IPS-18a (cell line): Measurements from ENCODE around the gene FRYL.
A peak's percentile ranks its signal among the peaks of the same experiment; 100 is the strongest.
"Not testable (repeated sequence)": the region's sequence is repeated elsewhere in the genome, so short reads cannot be mapped to it uniquely, and the experiment has no call there.

Experiments
- H3K27ac ChIP-seq: one replicate; pipeline ENCODE4 v1.5.1; 2013; ENCODE audit warnings: low read length
- H3K27me3 ChIP-seq: one replicate; pipeline ENCODE4 v1.6.1; 2013; ENCODE audit warnings: mild to moderate bottlenecking, low read length; ENCODE audit not compliant: control insufficient read depth, insufficient read depth
- H3K36me3 ChIP-seq: one replicate; pipeline ENCODE4 v1.6.1; 2013; ENCODE audit warnings: low read depth, low read length; ENCODE audit not compliant: control insufficient read depth
- H3K4me1 ChIP-seq: one replicate; pipeline ENCODE4 v1.6.1; 2013; ENCODE audit warnings: low read depth, low read length; ENCODE audit not compliant: control insufficient read depth
- H3K4me3 ChIP-seq: one replicate; pipeline ENCODE4 v1.5.1; 2013; ENCODE audit warnings: low read length
- H3K9ac ChIP-seq: one replicate; pipeline ENCODE4 v1.6.1; 2013; ENCODE audit warnings: mild to moderate bottlenecking, low read length, moderate library complexity
- H3K9me3 ChIP-seq: one replicate; pipeline ENCODE4 v1.6.1; 2013; ENCODE audit warnings: low read depth, low read length; ENCODE audit not compliant: control insufficient read depth

The FRYL gene

DNA sequence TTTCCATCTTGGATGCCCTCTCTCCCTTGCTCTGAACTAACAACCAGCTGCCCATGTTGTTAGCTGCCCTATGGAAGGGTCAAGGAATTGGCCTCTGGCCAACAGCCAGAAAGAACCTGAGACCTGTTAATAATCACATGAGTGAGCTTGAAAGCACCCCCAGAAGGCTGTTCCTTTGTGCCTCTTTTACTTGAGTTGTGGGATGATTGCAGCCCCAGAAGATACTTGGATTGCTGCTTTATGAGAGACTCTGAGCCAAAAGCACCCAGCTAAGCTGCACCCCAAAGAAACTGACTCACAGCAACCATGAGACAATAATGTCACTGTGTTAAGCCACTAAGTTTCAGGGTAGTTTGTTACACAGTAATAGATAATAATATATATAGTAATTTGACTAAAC lies 73.3 kb downstream of the FRYL start:
- no peak overlapping the region for H3K9ac ChIP-seq
- H3K9me3 ChIP-seq: no peaks in the 10 kb centered on the region
- no peaks in the 10 kb centered on the region for H3K27me3 ChIP-seq
- H3K27ac ChIP-seq: no peak overlapping the region
- H3K36me3 ChIP-seq: peaks cover 5% of the 10 kb centered on the region
- peaks cover 15% of the 10 kb centered on the region for H3K4me1 ChIP-seq
- no peak overlapping the region for H3K4me3 ChIP-seq

DNA sequence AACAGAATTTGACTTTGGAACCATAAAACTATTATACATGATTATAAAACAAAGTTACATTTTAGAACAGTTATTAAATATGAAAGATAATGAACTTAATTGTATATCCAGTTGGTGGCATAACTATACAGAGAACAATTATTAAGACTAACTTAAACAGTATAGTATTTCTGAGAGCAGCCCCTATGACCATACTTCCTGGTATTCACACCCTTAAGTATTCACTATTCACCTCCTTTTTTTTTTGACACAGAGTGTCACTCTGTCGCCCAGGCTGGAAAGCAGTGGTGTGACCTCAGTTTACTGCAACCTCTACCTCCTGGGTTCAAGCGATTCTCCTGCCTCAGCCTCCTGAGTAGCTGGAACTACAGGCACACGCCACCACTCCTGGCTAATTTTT lies 74.5 kb downstream of the FRYL start:
- Histone ChIP-seq H3K9me3 (no peaks in the 10 kb centered on the region), H3K36me3 (peaks cover 5% of the 10 kb centered on the region), H3K4me3 (no peak overlapping the region), H3K27ac (no peak overlapping the region), H3K4me1 (peaks cover 15% of the 10 kb centered on the region), H3K27me3 (no peaks in the 10 kb centered on the region), H3K9ac (no peak overlapping the region)

DNA sequence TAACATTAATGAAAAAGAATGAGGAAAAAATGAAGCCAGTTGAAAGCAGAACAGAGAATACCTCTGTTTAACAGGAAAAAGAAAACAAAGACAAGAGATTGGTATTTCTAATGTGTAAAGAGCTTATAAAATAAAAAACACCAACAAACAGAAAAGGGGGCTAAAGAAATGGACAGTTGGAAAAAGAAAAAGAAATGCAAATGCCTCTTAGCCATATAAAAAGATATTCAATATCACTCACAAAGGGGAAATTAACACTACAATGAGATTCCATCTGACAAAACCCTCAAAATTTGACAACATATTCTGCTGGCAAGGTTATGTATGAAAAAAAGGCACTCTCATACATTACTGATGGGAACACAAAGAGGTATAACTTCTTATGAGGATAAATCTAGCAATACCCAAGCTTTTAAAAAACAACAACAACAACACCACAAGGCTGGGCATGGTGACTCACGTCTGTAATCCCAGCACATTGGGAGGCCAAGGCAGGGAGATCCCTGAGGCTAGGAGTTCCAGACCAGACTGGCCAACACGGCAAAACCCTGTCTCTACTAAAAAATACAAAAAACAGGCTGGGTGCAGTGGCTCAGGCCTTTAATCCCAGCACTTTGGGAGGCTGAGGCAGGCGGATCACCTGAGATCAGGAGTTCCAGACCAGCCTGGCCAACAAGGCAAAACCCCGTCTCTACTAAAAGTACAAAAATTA lies 75.8 kb downstream of the FRYL start:
- Histone ChIP-seq H3K27ac (no peak overlapping the region), H3K36me3 (no peaks in the 10 kb centered on the region), H3K9me3 (no peaks in the 10 kb centered on the region), H3K4me3 (no peak overlapping the region), H3K4me1 (peaks cover 20% of the 10 kb centered on the region), H3K27me3 (no peaks in the 10 kb centered on the region), H3K9ac (no peak overlapping the region)

DNA sequence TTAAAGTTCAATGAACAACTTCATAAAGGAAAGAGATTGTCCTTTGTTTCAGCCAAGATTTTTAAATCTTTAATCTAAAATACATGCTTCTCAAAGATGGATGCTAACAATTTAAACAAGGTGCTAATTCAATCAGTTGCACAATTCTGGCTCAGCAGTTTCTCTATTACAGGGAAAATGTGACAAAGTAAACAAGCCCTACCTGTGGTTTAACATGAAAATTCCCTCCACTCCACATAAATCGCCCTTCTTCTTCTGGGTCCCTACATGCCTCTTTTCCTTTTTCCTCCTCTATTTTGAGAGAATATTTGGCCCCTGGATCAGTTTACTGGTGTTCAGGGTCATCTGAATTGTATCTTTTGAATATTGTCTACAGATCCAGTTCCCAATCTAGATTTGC lies 80.6 kb downstream of the FRYL start:
- Histone ChIP-seq H3K9me3 (no peaks in the 10 kb centered on the region), H3K27ac (no peak overlapping the region), H3K27me3 (no peaks in the 10 kb centered on the region), H3K4me1 (peaks cover 34% of the 10 kb centered on the region), H3K9ac (no peak overlapping the region), H3K36me3 (no peaks in the 10 kb centered on the region), H3K4me3 (no peak overlapping the region)

DNA sequence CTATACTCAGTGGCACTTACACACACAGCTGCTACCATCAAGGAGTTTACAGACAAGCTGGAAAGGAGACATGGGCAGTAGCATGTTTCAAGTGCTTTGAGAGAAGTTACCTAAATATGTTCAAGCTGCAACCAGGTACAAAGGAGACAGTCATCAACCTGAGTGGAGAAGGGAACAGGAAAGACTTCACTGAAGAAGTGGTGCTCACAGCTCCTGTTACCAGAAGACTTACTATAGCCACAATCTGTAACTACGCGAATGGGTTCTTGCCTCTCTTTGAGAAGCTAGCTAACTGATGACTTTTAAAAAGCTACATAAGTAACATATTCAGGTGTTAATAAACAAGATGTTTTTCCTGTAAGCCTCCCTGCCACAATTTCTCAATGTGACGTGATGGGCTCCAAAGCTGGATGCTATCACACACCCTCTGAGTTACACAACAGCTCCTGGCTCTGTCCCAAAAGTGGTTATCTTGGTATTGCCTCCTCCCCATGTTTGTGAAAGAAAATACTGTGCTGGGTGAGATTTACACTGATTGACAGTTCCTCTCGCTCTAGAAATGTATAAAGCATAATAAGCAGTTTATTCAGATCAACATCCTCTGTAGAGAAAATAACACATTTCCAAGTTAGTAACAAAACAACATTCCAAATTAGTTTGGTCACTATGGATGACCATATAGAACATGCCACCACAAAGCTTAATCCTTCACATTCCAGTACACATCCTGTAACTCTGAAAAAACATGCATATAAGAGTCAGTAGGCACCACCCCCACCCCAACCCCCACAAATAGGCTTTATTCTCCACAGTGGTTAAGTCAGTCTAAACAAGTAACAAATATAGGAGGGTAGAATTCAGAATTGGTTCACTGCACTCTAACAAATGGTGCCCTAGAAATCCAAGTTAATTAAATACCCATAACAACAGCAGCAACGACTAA lies 81.8 kb downstream of the FRYL start:
- no peak overlapping the region for H3K27ac ChIP-seq
- H3K9ac ChIP-seq: no peak overlapping the region
- peaks cover 29% of the 10 kb centered on the region for H3K4me1 ChIP-seq
- H3K27me3 ChIP-seq: no peaks in the 10 kb centered on the region
- no peaks in the 10 kb centered on the region for H3K9me3 ChIP-seq
- no peak overlapping the region for H3K4me3 ChIP-seq
- H3K36me3 ChIP-seq: no peaks in the 10 kb centered on the region

DNA sequence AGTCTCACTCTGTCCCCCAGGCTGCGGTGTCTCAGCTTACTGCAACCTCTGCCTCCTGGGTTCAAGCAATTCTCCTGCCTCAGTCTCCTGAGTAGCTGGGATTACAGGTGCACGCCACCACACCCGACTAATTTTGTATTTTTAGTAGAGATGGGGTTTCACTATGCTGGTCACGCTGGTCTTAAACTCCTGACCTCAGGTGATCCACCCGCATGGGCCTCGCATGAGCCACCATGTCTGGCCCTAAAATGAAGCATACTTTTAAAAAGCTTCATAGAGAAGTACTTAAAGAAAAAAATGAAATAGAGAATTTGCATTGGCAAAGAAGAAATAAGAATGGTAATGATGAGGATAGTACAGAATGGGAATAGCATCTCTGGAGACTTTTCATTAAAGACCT lies 82.6 kb downstream of the FRYL start:
- not testable (repeated sequence) for H3K9ac ChIP-seq, H3K27ac ChIP-seq, H3K4me3 ChIP-seq, H3K27me3 ChIP-seq, H3K9me3 ChIP-seq, H3K36me3 ChIP-seq
- H3K4me1 ChIP-seq: peaks cover 32% of the 10 kb centered on the region

DNA sequence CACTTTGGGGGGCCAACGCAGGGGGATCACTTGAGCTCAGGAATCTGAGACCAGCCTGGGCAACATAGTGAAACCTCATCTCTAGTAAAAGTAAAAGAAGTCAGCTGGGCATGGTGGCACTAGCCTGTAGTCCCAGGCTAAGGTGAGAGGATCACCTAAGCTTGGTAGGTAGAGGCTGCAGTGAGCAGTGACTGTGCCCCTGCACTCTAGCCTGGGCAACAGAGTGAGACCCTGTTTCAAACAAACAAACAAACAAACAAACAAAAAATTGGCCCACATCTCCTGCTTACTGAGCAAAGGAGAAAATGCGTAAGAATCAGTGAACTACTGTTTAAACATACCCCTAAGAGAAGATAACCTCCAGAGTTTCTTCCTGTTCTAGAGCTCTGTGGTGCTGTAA lies 85.3 kb downstream of the FRYL start:
- H3K4me1 ChIP-seq: peaks cover 32% of the 10 kb centered on the region
- H3K27ac ChIP-seq: no peak overlapping the region
- H3K4me3 ChIP-seq: no peak overlapping the region
- no peak overlapping the region for H3K9ac ChIP-seq
- no peaks in the 10 kb centered on the region for H3K27me3 ChIP-seq
- no peaks in the 10 kb centered on the region for H3K9me3 ChIP-seq
- no peaks in the 10 kb centered on the region for H3K36me3 ChIP-seq

DNA sequence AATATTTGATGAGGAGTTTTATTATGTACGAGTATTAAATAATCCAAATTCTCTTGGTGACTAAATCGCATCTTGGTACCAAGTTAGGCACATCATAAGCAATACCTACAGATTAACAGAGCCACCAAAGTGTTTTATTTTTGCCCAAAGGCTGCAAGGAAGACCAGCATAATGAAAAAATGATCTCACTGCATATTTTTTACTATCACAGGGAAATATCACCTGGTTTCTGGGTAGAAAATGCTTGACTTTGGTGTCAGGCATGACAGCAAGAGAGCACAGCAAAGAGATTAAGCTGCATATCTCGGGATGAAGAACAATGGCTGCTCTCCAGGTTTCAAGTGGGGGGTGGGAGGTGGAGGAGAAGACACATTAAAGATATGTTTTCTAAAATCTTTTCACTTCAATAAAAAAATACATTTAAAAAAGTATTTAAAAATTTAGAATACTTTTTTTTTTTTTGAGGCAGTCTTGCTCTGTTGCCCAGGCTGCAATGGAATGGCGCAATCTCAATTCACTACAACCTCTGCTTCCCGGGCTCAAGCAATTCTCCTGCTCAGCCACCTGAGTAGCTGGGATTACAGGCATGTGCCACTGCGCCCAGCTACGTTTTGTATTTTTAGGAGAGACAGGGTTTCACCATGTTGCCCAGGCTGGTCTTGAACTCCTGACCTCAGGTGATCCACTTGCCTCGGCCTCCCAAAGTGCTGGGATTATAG lies 86.1 kb downstream of the FRYL start:
- Histone ChIP-seq H3K9me3 (no peaks in the 10 kb centered on the region), H3K4me3 (peak overlapping the region; percentile 25), H3K4me1 (peaks cover 24% of the 10 kb centered on the region), H3K27ac (no peak overlapping the region), H3K36me3 (no peaks in the 10 kb centered on the region), H3K9ac (no peak overlapping the region), H3K27me3 (no peaks in the 10 kb centered on the region)

DNA sequence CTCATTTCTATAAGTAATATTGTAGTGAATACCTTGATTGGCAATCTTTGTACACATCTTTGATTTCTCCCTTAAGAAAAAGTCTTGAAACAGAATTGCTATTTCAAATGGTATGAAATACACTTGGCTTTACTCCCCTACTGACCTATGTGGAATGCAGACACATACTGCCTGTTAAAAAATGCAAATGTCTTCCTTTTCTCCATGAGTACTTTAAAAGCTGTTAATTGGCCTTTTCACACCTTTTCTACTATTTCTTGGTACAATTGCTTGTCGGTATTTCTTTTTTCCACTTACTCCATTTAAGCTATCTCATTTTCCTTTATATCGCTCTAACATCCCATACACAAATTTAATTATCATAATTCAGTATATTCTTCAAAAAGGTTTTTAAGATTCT lies 87.2 kb downstream of the FRYL start:
- Histone ChIP-seq H3K4me1 (peaks cover 13% of the 10 kb centered on the region), H3K9me3 (no peaks in the 10 kb centered on the region), H3K4me3 (no peak overlapping the region), H3K9ac (no peak overlapping the region), H3K27ac (no peak overlapping the region), H3K36me3 (no peaks in the 10 kb centered on the region), H3K27me3 (no peaks in the 10 kb centered on the region)

DNA sequence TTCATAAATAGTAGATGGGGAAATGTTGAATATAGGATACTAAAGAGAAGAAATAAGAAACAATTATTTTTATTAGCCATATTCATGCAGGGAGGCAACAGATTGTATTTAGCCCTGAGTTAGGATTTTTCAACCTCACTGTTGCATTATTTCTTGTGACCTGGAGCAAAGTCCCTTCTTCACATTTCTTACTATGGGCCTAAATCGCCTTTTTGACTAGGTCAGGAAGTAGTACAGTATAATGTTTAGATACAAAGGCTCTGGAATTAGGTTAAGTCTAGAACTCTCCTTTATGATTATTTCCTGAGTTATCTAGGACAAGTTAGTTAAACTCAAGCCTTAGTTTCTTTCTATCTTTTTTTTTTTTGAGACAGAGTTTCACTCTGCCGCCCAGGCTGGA lies 88.0 kb downstream of the FRYL start:
- Histone ChIP-seq H3K4me1 (peaks cover 13% of the 10 kb centered on the region), H3K36me3 (no peaks in the 10 kb centered on the region), H3K27ac (no peak overlapping the region), H3K9me3 (no peaks in the 10 kb centered on the region), H3K4me3 (no peak overlapping the region), H3K9ac (no peak overlapping the region), H3K27me3 (no peaks in the 10 kb centered on the region)

DNA sequence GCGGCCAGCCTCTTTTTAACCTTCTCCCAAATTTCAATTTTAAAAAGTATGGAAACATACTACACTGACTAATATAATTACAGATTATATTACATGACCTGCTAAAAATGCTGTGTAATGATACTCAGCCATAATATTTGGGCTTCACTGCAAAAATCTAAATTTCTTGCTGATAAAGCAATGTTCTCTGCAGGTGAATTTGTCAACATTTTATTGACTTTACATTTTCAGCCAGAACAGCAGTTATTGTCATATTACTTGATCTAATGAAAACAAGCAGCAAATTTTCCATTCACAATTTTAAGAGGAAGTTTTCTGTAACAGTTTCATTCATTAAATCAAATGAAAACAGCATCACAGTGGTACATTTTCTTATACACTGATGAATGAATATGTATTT lies 91.1 kb downstream of the FRYL start:
- no peaks in the 10 kb centered on the region for H3K27me3 ChIP-seq
- no peak overlapping the region for H3K9ac ChIP-seq
- peaks cover 13% of the 10 kb centered on the region for H3K4me1 ChIP-seq
- no peaks in the 10 kb centered on the region for H3K36me3 ChIP-seq
- H3K9me3 ChIP-seq: no peaks in the 10 kb centered on the region
- H3K4me3 ChIP-seq: no peak overlapping the region
- H3K27ac ChIP-seq: no peak overlapping the region
